ENCODE measurements around the gene BLMH. TPM values are rescaled to one million over a fixed set of nuclear protein-coding genes. Genes with fewer than 3 reads are reported as not detected.

The BLMH gene
- total RNA-seq, 1 donor from 2014 or later: 60.9 TPM

DNA sequence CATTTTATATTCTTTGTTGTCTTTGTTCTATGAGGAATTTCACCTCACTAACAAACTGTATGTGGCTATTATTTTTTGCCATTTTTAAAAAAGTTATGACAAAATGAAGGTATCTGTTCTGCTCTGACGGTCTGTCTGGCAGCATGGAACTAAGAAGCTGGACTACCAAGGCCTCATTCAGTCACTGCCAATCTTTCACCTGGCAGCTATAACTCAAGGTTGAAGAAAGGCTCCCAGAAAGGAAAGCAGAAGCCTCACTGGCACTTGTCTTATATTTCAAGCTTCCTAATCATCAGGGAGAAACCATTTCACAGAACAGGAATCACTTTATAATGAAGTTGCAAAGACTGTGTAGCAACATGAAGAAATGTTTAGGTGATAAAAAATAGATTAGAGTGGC lies 37.6 kb downstream of the BLMH start:
- no peaks in the 10 kb centered on the region for H3K27me3 Mint-ChIP-seq
- H3K4me3 Mint-ChIP-seq (ENCODE audit: low read depth): no peak overlapping the region
- H3K4me1 Mint-ChIP-seq (ENCODE audit: low read depth): peaks cover 11% of the 10 kb centered on the region
- H3K9me3 Mint-ChIP-seq (ENCODE audit: low read depth): no peaks in the 10 kb centered on the region
- DNase-seq (ENCODE audit: low spot score, unreplicated experiment): no peak
- TF ChIP-seq, protein P1, sequence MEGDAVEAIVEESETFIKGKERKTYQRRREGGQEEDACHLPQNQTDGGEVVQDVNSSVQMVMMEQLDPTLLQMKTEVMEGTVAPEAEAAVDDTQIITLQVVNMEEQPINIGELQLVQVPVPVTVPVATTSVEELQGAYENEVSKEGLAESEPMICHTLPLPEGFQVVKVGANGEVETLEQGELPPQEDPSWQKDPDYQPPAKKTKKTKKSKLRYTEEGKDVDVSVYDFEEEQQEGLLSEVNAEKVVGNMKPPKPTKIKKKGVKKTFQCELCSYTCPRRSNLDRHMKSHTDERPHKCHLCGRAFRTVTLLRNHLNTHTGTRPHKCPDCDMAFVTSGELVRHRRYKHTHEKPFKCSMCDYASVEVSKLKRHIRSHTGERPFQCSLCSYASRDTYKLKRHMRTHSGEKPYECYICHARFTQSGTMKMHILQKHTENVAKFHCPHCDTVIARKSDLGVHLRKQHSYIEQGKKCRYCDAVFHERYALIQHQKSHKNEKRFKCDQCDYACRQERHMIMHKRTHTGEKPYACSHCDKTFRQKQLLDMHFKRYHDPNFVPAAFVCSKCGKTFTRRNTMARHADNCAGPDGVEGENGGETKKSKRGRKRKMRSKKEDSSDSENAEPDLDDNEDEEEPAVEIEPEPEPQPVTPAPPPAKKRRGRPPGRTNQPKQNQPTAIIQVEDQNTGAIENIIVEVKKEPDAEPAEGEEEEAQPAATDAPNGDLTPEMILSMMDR (IDR thresholded peaks at IDR 0.05; ENCODE audit: unreplicated experiment): no peak
- H3K36me3 Mint-ChIP-seq (ENCODE audit: insufficient read depth): peaks cover 18% of the 10 kb centered on the region
- no peak overlapping the region for H3K27ac Mint-ChIP-seq

DNA sequence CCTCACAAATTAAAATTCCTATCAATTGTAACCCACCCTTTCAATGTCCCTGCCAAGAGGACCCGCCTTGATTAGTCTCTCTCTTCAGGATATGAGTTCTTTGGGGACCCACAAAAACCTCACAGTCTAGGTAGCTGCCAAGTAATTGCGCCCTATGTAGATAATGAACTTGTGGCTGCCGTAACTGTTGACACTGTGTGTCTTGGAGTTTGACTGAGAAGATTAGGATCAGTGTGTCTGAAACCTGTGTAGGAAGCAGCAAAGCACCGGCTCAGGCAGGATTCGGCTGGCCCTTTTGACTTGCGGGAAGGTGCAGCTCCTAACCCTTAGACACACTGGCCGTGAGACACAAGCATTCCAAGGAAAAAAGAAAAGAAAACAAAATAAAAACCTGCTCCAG lies 38.4 kb downstream of the BLMH start:
- TF ChIP-seq, protein P1 (IDR thresholded peaks at IDR 0.05; ENCODE audit: unreplicated experiment): no peak
- H3K27ac Mint-ChIP-seq: peak overlapping the region; percentile 85
- no peak for DNase-seq (ENCODE audit: low spot score, unreplicated experiment)
- no peaks in the 10 kb centered on the region for H3K9me3 Mint-ChIP-seq (ENCODE audit: low read depth)
- H3K27me3 Mint-ChIP-seq: no peaks in the 10 kb centered on the region
- H3K4me1 Mint-ChIP-seq (ENCODE audit: low read depth): peaks cover 11% of the 10 kb centered on the region
- peaks cover 20% of the 10 kb centered on the region for H3K36me3 Mint-ChIP-seq (ENCODE audit: insufficient read depth)
- H3K4me3 Mint-ChIP-seq (ENCODE audit: low read depth): no peak overlapping the region

DNA sequence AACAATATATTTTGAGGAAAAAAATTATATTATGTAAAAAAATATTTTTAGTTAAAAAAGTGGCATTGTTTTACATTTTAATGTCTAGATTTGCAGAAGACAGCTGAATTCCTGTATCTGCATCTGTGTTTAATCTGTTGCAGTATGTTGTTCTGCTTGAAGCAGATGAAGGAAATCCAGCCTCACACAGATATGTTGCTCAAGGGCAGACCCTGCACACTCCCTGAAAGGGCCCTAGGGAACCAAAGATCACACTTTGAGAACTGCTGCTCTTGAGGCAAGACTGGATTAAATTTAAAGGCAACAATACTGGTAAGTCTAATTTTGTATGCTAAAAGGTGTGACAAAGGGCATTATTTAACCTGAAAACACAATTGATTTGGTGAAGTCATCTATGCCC lies 39.8 kb downstream of the BLMH start:
- H3K4me3 Mint-ChIP-seq (ENCODE audit: low read depth): no peak overlapping the region
- peaks cover 29% of the 10 kb centered on the region for H3K36me3 Mint-ChIP-seq (ENCODE audit: insufficient read depth)
- H3K27ac Mint-ChIP-seq: no peak overlapping the region
- H3K9me3 Mint-ChIP-seq (ENCODE audit: low read depth): no peaks in the 10 kb centered on the region
- TF ChIP-seq, protein P1 (IDR thresholded peaks at IDR 0.05; ENCODE audit: unreplicated experiment): no peak
- no peaks in the 10 kb centered on the region for H3K27me3 Mint-ChIP-seq
- no peak for DNase-seq (ENCODE audit: low spot score, unreplicated experiment)
- peaks cover 11% of the 10 kb centered on the region for H3K4me1 Mint-ChIP-seq (ENCODE audit: low read depth)

DNA sequence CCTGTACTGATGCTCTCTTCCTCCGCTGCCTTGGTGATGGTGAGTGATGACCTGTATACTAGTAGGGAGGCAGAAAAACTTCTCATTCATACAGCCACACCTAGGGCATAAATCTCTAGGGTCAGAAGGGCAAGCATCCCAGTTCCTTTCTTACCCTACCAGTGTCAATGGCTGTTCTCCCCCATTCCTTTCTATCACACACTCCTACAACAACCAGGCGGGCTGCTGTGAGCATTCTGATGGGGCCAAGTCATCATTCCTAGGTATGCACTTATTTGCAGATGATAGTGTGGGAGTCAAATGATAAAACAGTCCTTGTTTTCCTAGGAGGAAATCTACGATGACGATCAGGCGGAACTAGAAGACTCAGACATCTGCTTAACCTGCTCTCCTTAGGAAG lies 42.3 kb downstream of the BLMH start:
- Mint-ChIP-seq H3K4me1 (ENCODE audit: low read depth) (peaks cover 11% of the 10 kb centered on the region), H3K4me3 (ENCODE audit: low read depth) (no peak overlapping the region), H3K36me3 (ENCODE audit: insufficient read depth) (peaks cover 30% of the 10 kb centered on the region)

DNA sequence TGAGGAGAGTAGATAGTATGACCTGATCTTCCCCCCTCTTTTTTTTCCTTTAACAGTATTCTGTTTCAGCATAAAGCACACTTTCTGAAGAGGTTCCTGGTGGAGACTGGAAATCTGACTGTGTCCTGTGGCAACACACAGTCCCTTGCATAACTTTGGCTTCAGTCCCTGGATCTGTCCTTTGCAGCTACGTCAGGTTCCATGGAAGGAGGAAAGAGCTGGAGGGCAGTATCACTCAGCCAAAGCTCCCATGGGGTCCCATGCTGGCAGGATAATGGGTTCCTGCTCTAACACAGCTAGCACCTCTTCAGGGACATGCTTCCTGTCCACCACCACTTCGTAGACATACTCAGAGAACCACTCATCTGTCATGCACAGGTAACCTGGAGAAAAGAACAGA lies 43.0 kb downstream of the BLMH start:
- H3K27ac Mint-ChIP-seq: no peak overlapping the region
- H3K36me3 Mint-ChIP-seq (ENCODE audit: insufficient read depth): peaks cover 30% of the 10 kb centered on the region
- H3K4me3 Mint-ChIP-seq (ENCODE audit: low read depth): no peak overlapping the region
- H3K4me1 Mint-ChIP-seq (ENCODE audit: low read depth): peaks cover 11% of the 10 kb centered on the region
- TF ChIP-seq, protein P1 (IDR thresholded peaks at IDR 0.05; ENCODE audit: unreplicated experiment): no peak
- no peaks in the 10 kb centered on the region for H3K9me3 Mint-ChIP-seq (ENCODE audit: low read depth)
- H3K27me3 Mint-ChIP-seq: no peaks in the 10 kb centered on the region
- no peak for DNase-seq (ENCODE audit: low spot score, unreplicated experiment)

More for the DNA sequence above, 42.3 kb downstream of the BLMH start:
- no peaks in the 10 kb centered on the region for H3K27me3 Mint-ChIP-seq
- DNase-seq (ENCODE audit: low spot score, unreplicated experiment): no peak
- TF ChIP-seq, protein P1 (IDR thresholded peaks at IDR 0.05; ENCODE audit: unreplicated experiment): no peak
- H3K27ac Mint-ChIP-seq: no peak overlapping the region
- H3K9me3 Mint-ChIP-seq (ENCODE audit: low read depth): no peaks in the 10 kb centered on the region

Data from progenitor cell of endocrine pancreas (in vitro differentiated cells).